Testis (tissue), 3 donors: Measurements from ENCODE around the gene EDN3. TPM values are rescaled to one million over a fixed set of nuclear protein-coding genes. Genes with fewer than 3 reads are reported as not detected.

Experiments used
- DNase-seq: peaks from one replicate; pipeline ENCODE4 v3.0.0-alpha.2; 2019
- H3K27ac ChIP-seq, 2 donors: fragments of 200-600 bp; sonication (generic); one replicate each; pipeline ENCODE4 v1.5.1; 2019
- H3K27me3 ChIP-seq: fragments of 200-600 bp; sonication (generic); one replicate; pipeline ENCODE4 v1.5.1; 2019
- H3K36me3 ChIP-seq: fragments of 200-600 bp; sonication (generic); one replicate; pipeline ENCODE4 v1.5.1; 2017; ENCODE audit warnings: low read depth; ENCODE audit errors: missing control alignments
- H3K4me1 ChIP-seq: fragments of 200-600 bp; sonication (generic); one replicate; pipeline ENCODE4 v1.5.1; 2019
- H3K4me3 ChIP-seq, 2 donors: fragments of 200-600 bp; sonication (generic); one replicate each; pipeline ENCODE4 v1.5.1; 2017 to 2019
- H3K9me3 ChIP-seq: fragments of 200-600 bp; sonication (generic); one replicate; pipeline ENCODE4 v1.5.1; 2017
- CTCF ChIP-seq, 3 experiments: fragments of 450-650 bp in 2 of 3; fragments of 200-600 bp in 1 of 3; sonication (generic) in 1 of 3; IDR thresholded peaks; one replicate each; pipeline ENCODE4 v1.5.1; 2016 to 2019; ENCODE audit warnings: antibody characterized with exemption in 3 of 3, mild to moderate bottlenecking in 2 of 3, moderate library complexity in 1 of 3
- POLR2A ChIP-seq: fragments of 450-650 bp; IDR thresholded peaks from one replicate; pipeline ENCODE4 v1.6.1; 2017; ENCODE audit warnings: antibody characterized with exemption, mild to moderate bottlenecking, moderate library complexity
- WGBS, 2 donors: methylation state at CpG; one replicate each; pipeline ENCODE4 v1.1.5; 2018; 5-methylcytosine and 5-hydroxymethylcytosine counted together
- intact Hi-C: fragments of 100-400 bp; cut with DNase I; formaldehyde crosslinking; loops from one replicate; pipeline ENCODE4 v1.15.1; 2023; ENCODE audit warnings: low total_unique reads
- polyA plus RNA-seq: library from polyadenylated mRNA; stranded (reverse); fragments of 350-450 nt; fragmentation: Illumina TruSeq; extraction: RNeasy Lipid Tissue Mini Kit (QIAGEN cat#74804); gene quantifications from one replicate; pipeline ENCODE4 v1.2.3, GENCODE V29; 2014; ENCODE audit warnings: low read depth, low replicate concordance; ENCODE audit not compliant: insufficient read depth
- total RNA-seq, 2 donors: library from RNA; depleted of rRNA; stranded (reverse); fragments of >200 nt; gene quantifications; one replicate each; pipeline ENCODE4 v1.2.3, GENCODE V29; 2016

Gene EDN3
- total and polyA plus RNA-seq, 3 donors from 2014 or later: 2.9 to 5.2 (median 3.4) TPM

GRCh38 chr20:59350330-59351156 is 50.1 kb downstream of the EDN3 start:
- no peak for DNase-seq
- H3K4me1 ChIP-seq: no peaks in the 10 kb centered on the region
- H3K36me3 ChIP-seq: no peaks in the 10 kb centered on the region
- H3K4me3 ChIP-seq: no peak overlapping the region
- H3K27me3 ChIP-seq: no peaks in the 10 kb centered on the region
- H3K9me3 ChIP-seq: no peaks in the 10 kb centered on the region
- WGBS, 2 donors: 84% methylated on average over 10 of the region's 10 CpGs
- TF ChIP-seq CTCF (IDR thresholded peaks at IDR 0.05): no peak
- no peak overlapping the region for H3K27ac ChIP-seq
- intact Hi-C loops: no loop called here

GRCh38 chr20:59351157-59352040 is 51.0 kb downstream of the EDN3 start:
- H3K27ac ChIP-seq: no peak overlapping the region
- no peaks in the 10 kb centered on the region for H3K4me1 ChIP-seq
- no peaks in the 10 kb centered on the region for H3K9me3 ChIP-seq
- H3K36me3 ChIP-seq: no peaks in the 10 kb centered on the region
- H3K4me3 ChIP-seq: no peak overlapping the region
- no peak for TF ChIP-seq POLR2A
- no peak for TF ChIP-seq CTCF (IDR thresholded peaks at IDR 0.05)
- no peak for DNase-seq
- intact Hi-C loops: no loop called here
- WGBS, 2 donors: 86 to 94% methylated on average over 10 of the region's 10 CpGs
- H3K27me3 ChIP-seq: no peaks in the 10 kb centered on the region

DNA sequence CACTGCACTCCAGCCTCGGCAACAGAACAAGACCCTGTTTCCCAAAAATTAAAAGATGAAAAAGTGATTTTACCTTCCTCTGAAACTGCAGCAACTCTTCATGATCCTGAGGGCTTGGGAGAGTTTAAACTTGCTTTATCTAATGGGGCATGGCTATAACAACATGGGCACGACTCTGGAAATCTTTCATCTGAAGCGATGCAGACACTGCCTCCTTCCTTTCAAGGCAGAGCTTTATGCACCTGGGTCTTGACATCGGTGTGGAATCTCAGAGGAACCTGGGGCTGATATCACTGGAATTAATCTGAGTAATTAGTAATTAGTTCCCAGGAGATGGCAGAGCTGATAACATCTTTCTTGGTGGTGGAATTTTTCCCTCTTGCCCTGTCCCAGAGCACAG is 52.1 kb downstream of the EDN3 start:
- Histone ChIP-seq H3K27me3 (no peaks in the 10 kb centered on the region), H3K4me3 (no peak overlapping the region), H3K27ac (no peak overlapping the region), H3K36me3 (no peaks in the 10 kb centered on the region), H3K4me1 (no peaks in the 10 kb centered on the region), H3K9me3 (no peaks in the 10 kb centered on the region)
- no peak for DNase-seq
- intact Hi-C loops: no loop called here
- no peak for TF ChIP-seq CTCF (IDR thresholded peaks at IDR 0.05)
- TF ChIP-seq POLR2A: no peak
- 81 to 86% methylated on average over 4 of the region's 4 CpGs for WGBS, 2 donors

DNA sequence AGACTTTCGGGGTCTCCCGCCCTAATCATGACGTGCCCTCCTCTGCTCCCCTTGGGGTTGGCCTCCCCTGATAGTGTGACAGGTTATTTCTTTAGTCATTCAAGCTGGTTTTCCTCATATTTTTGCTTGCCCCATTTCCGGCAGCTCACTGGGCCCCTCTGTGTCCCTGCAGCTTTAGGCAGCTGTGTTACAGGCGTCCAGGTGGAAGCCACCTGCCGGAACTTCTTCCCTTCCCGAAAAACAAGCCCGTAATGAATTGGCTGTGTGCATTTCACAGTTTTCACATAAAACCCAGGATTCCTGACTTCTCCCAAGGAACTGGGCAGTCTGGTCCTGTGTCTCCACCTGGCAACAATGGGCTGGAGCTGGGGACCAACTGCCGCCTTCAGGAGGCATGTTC is 52.6 kb downstream of the EDN3 start:
- no peak for DNase-seq
- H3K36me3 ChIP-seq: no peaks in the 10 kb centered on the region
- intact Hi-C loops: no loop called here
- H3K9me3 ChIP-seq: no peaks in the 10 kb centered on the region
- H3K4me3 ChIP-seq: no peak overlapping the region
- no peaks in the 10 kb centered on the region for H3K4me1 ChIP-seq
- no peaks in the 10 kb centered on the region for H3K27me3 ChIP-seq
- TF ChIP-seq CTCF (IDR thresholded peaks at IDR 0.05): no peak
- TF ChIP-seq POLR2A: no peak
- 68 to 85% methylated on average over 9 of the region's 9 CpGs for WGBS, 2 donors
- H3K27ac ChIP-seq: no peak overlapping the region
